ENCODE measurements around the gene CLTC.

CLTC gene

DNA sequence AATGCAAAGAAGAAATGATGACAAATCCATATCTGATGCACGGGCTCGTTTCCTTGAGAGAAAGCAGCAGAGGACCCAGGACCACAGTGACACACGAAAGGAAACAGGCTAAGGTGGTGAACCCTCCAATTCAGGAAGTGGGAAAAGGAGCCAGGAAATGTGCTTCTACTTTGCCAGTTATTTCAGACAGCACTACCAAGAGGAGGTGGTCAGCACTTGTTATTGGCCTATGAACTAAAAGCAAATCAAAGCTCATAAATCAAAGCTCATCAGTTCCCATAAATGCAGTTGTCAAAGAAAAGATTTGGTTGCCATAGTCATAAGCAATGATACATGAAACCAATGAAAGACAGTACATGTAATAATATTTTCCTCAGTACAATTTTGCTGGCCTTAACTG is 12.6 kb upstream of the CLTC start:
- ChIA-PET POLR2A (interaction anchor here (0.9 kb wide), 1 partner anchor 12 kb away, joined by 3 read pairs; no protein-coding TSS in a partner anchor), CTCF (no interaction called here)
- DNase-seq (ENCODE audit: extremely low spot score), result no peak
- TF ChIP-seq TARDBP (IDR thresholded peaks at IDR 0.05) (no peak), BHLHE40 (IDR thresholded peaks at IDR 0.05; ENCODE audit: borderline replicate concordance) (no peak)

DNA sequence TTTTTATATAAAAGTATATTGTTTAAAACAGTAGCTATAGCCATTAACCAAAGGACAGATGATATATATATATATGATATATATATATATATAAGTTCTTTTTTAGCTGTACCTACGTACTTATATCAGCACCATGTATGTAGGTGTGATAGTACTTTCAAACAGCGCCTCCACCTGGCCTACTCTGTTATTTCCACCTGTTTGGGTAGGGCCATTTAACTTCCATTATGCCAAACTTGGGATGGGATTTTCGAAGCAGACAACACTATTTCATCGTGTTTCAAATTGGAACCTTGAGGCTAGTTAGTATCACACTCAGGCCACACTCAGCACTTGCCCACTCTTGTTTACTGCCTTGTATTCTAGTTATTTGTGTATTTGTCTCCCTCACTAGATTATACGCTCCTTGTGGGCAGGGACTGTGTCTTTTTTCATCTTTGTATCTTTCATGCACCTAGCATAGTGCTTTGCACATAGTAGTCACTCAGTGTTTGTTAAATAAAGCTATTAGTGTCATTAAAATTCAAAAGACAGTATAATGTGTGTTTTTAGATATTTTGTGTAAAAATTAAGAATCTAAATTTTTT is 11.8 kb upstream of the CLTC start:
- TF ChIP-seq L3MBTL2 (conservative IDR thresholded peaks at IDR 0.05) (no peak), SUZ12 (IDR thresholded peaks at IDR 0.05) (no peak), NFRKB (IDR thresholded peaks at IDR 0.05) (no peak), TARDBP (IDR thresholded peaks at IDR 0.05) (no peak), SP1 (IDR thresholded peaks at IDR 0.05) (no peak), CTBP1 (IDR thresholded peaks at IDR 0.05; ENCODE audit: borderline replicate concordance) (no peak), BHLHE40 (IDR thresholded peaks at IDR 0.05; ENCODE audit: borderline replicate concordance) (no peak)
- peak; percentile 27 for DNase-seq (ENCODE audit: extremely low spot score)
- POLR2A ChIA-PET, result interaction anchor here (0.9 kb wide), 1 partner anchor 11 kb away, joined by 3 read pairs; no protein-coding TSS in a partner anchor
- CTCF ChIA-PET, result interaction anchor here (1.0 kb wide), 1 partner anchor 9 kb away, joined by 3 read pairs; no protein-coding TSS in a partner anchor

DNA sequence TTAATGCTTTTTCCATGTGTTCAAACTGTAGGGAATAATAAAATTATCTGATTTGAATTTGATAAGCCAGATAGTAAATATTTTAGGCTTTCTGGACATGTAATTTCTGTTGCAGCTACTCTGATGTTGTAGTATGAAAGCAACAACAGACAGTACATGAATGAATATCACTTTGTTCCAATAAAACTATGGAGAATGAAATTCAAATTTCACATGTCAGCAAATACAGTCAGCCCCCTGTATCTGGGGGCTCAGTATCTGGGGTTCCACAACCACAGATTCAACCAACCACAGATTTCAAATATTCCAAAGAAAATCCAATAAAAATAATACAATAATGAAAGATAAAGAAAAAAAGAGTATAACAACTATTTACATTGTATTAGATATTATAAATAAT is 8.2 kb upstream of the CLTC start:
- CTCF ChIA-PET, result no interaction called here
- POLR2A ChIA-PET, result no interaction called here
- TF ChIP-seq L3MBTL2 (conservative IDR thresholded peaks at IDR 0.05), result no peak
- TF ChIP-seq SP1 (IDR thresholded peaks at IDR 0.05), result no peak
- no peak for TF ChIP-seq FOXM1 (IDR thresholded peaks at IDR 0.05; ENCODE audit: borderline replicate concordance)
- no peak for TF ChIP-seq ARNT (IDR thresholded peaks at IDR 0.05)
- no peak for TF ChIP-seq TARDBP (IDR thresholded peaks at IDR 0.05)
- TF ChIP-seq CTBP1 (IDR thresholded peaks at IDR 0.05; ENCODE audit: borderline replicate concordance), result no peak
- TF ChIP-seq ZNF384 (IDR thresholded peaks at IDR 0.05), result no peak
- TF ChIP-seq HDGF (IDR thresholded peaks at IDR 0.05; ENCODE audit: borderline replicate concordance), result no peak
- TF ChIP-seq LEF1 (IDR thresholded peaks at IDR 0.05; ENCODE audit: borderline replicate concordance), result no peak
- no peak for TF ChIP-seq FOXA1 (IDR thresholded peaks at IDR 0.05)
- TF ChIP-seq FOXK2 (IDR thresholded peaks at IDR 0.05), result no peak
- no peak for TF ChIP-seq BHLHE40 (IDR thresholded peaks at IDR 0.05; ENCODE audit: borderline replicate concordance)
- TF ChIP-seq, protein P1, sequence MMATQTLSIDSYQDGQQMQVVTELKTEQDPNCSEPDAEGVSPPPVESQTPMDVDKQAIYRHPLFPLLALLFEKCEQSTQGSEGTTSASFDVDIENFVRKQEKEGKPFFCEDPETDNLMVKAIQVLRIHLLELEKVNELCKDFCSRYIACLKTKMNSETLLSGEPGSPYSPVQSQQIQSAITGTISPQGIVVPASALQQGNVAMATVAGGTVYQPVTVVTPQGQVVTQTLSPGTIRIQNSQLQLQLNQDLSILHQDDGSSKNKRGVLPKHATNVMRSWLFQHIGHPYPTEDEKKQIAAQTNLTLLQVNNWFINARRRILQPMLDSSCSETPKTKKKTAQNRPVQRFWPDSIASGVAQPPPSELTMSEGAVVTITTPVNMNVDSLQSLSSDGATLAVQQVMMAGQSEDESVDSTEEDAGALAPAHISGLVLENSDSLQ (IDR thresholded peaks at IDR 0.05), result no peak
- no peak for DNase-seq (ENCODE audit: extremely low spot score)

DNA sequence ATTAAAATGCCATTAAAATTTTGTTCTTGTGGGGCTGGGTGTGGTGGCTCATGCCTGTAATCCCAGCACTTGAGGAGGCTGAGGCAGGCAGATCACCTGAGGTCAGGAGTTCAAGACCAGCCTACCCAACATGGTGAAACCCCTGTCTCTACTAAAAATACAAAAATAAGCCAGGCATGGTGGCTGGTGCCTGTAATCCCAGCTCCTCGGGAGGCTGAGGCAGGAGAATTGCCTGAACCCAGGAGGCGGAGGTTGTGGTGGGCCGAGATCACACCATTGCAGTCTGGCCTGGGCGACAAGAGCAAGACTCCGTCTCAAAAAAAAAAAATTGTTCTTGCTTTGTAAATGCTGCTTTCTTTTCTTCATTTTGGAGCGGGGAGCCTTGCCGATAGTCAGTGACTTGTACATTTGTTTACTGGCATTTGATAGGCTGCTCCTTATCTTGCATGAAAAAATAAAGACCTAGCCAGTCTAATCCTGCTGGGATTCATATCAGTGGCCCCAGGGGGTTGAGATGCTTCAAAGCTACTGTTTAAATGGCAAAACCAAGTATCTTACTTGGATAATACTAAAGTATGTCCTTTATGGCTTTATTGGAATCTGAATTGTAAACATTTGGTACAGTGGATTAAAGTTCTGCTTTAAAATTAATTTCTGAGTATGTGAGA is 3.3 kb upstream of the CLTC start:
- DNase-seq (ENCODE audit: extremely low spot score), result no peak
- ChIA-PET CTCF (interaction anchor here (0.8 kb wide), 1 partner anchor 8 kb away, joined by 3 read pairs; no protein-coding TSS in a partner anchor), POLR2A (interaction anchor here (3.5 kb wide), 1 partner anchor 50 kb away, joined by 13 read pairs; the partner anchor contains the start of gene DHX40)
- no peak for TF ChIP-seq TARDBP (IDR thresholded peaks at IDR 0.05)
- TF ChIP-seq ARNT (IDR thresholded peaks at IDR 0.05), result no peak
- TF ChIP-seq ELF4 (IDR thresholded peaks at IDR 0.05), result no peak
- TF ChIP-seq FOXK2 (IDR thresholded peaks at IDR 0.05), result no peak
- no peak for TF ChIP-seq FOXA1 (IDR thresholded peaks at IDR 0.05)
- no peak for TF ChIP-seq BHLHE40 (IDR thresholded peaks at IDR 0.05; ENCODE audit: borderline replicate concordance)
- TF ChIP-seq SP1 (IDR thresholded peaks at IDR 0.05), result no peak
- no peak for TF ChIP-seq CTBP1 (IDR thresholded peaks at IDR 0.05; ENCODE audit: borderline replicate concordance)
- no peak for TF ChIP-seq LEF1 (IDR thresholded peaks at IDR 0.05; ENCODE audit: borderline replicate concordance)
- no peak for TF ChIP-seq FOXM1 (IDR thresholded peaks at IDR 0.05; ENCODE audit: borderline replicate concordance)
- no peak for TF ChIP-seq HDGF (IDR thresholded peaks at IDR 0.05; ENCODE audit: borderline replicate concordance)
- TF ChIP-seq, protein P1 (IDR thresholded peaks at IDR 0.05), result no peak
- no peak for TF ChIP-seq ZNF384 (IDR thresholded peaks at IDR 0.05)

DNA sequence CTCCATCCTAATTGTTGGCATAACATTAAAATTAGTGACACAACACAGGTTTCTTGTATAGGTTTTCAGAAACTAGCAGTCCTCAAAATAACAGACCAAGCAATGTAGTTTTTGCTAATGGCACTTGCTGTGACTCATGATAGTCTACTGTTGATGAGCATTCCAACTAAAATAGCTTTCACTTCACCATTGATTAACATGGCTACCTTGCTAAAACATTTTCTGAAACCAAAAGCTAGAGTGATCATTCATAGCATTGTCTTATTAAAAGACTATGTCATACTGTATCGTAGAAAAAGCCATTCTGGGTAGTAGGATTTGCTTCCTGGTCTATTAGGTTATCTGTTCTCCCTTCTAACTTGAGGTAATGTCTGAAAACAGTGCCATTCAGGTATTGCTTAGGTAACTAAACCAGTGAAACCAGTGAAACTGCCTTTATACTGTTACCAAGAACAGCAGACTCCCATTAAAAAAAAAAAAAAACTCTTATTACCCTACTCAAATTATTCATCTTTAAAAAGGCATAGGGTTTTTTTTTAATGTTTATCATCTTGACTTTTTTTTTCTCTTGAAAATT is 2.5 kb upstream of the CLTC start:
- CTCF ChIA-PET, result interaction anchor here (0.8 kb wide), 1 partner anchor 9 kb away, joined by 3 read pairs; no protein-coding TSS in a partner anchor
- POLR2A ChIA-PET, result interaction anchor here (3.5 kb wide), 1 partner anchor 51 kb away, joined by 13 read pairs; the partner anchor contains the start of gene DHX40

DNA sequence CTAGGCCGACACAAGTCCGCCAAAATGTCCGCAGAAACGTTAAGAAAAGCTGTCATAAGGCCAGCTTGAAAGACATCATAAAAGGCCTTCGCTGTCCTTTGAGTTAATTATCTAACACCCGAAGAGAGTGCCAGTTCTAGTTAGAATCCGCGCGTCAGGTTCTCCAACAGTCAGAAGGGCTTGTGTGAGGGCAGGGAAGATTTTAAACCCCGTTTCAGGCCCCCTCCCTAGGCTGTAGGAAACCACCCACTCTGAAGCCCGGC is 729 bp upstream of the CLTC start:
- CTCF ChIA-PET, result no interaction called here
- no peak for TF ChIP-seq LEF1 (IDR thresholded peaks at IDR 0.05; ENCODE audit: borderline replicate concordance)
- TF ChIP-seq SP1 (IDR thresholded peaks at IDR 0.05), result no peak
- no peak for TF ChIP-seq FOXK2 (IDR thresholded peaks at IDR 0.05)
- no peak for TF ChIP-seq BHLHE40 (IDR thresholded peaks at IDR 0.05; ENCODE audit: borderline replicate concordance)
- TF ChIP-seq ELF4 (IDR thresholded peaks at IDR 0.05), result no peak
- DNase-seq (ENCODE audit: extremely low spot score), result no peak
- POLR2A ChIA-PET, result interaction anchor here (0.7 to 3.8 kb wide), 30 partner anchors 8 to 399 kb away, joined by 3 to 22 read pairs (median 4); partner anchors contain the start of genes DHX40, GDPD1, PTRH2 and VMP1

More for the DNA sequence above, 2.5 kb upstream of the CLTC start:
- DNase-seq (ENCODE audit: extremely low spot score), result no peak
- 0 out of 2 replicates have a peak, but pooled peaks have one; percentile 8 for TF ChIP-seq ZNF384 (IDR thresholded peaks at IDR 0.05)
- TF ChIP-seq L3MBTL2 (conservative IDR thresholded peaks at IDR 0.05), result no peak
- TF ChIP-seq SP1 (IDR thresholded peaks at IDR 0.05), result no peak
- TF ChIP-seq FOXM1 (IDR thresholded peaks at IDR 0.05; ENCODE audit: borderline replicate concordance), result no peak
- TF ChIP-seq TARDBP (IDR thresholded peaks at IDR 0.05), result no peak
- no peak for TF ChIP-seq NFRKB (IDR thresholded peaks at IDR 0.05)
- TF ChIP-seq SUZ12 (IDR thresholded peaks at IDR 0.05), result no peak

DNA sequence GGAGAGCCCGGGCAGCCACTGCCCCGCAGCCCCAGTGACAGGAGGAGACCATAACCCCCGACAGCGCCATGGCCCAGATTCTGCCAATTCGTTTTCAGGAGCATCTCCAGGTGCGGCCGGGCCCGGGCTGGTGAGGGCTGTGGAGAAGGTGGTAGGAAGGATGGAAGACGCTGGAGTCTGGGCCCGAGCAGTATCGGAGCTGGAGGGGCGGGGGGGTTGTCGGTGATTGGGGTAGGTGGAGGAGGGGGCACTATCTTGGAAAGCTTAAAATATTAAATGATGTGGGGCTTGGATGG is 317 bp downstream of the CLTC start:
- no peak for TF ChIP-seq ARNT (IDR thresholded peaks at IDR 0.05)
- no peak for TF ChIP-seq LEF1 (IDR thresholded peaks at IDR 0.05; ENCODE audit: borderline replicate concordance)
- TF ChIP-seq FOXK2 (IDR thresholded peaks at IDR 0.05), result no peak
- TF ChIP-seq L3MBTL2 (conservative IDR thresholded peaks at IDR 0.05), result no peak
- TF ChIP-seq, protein P1 (IDR thresholded peaks at IDR 0.05), result no peak
- no peak for TF ChIP-seq HDGF (IDR thresholded peaks at IDR 0.05; ENCODE audit: borderline replicate concordance)
- no peak for TF ChIP-seq ELF4 (IDR thresholded peaks at IDR 0.05)
- TF ChIP-seq TARDBP (IDR thresholded peaks at IDR 0.05), result no peak
- TF ChIP-seq FOXM1 (IDR thresholded peaks at IDR 0.05; ENCODE audit: borderline replicate concordance), result no peak
- TF ChIP-seq FOXA1 (IDR thresholded peaks at IDR 0.05), result no peak
- no peak for DNase-seq (ENCODE audit: extremely low spot score)
- ChIA-PET CTCF (no interaction called here), POLR2A (interaction anchor here (0.6 to 3.8 kb wide), 16 partner anchors 9 to 400 kb away, joined by 3 to 22 read pairs (median 6); partner anchors contain the start of genes GDPD1, PTRH2 and VMP1)
